HepG2 (cell line): ENCODE data around the gene UNC5CL. TPM values are rescaled to one million over a fixed set of nuclear protein-coding genes. Genes with fewer than 3 reads are reported as not detected.

Experiments
- BHLHE40 ChIP-seq: IDR thresholded peaks from 2 replicates; pipeline ENCODE4 v1.6.1; 2011; ENCODE audit warnings: low read length, improper control_type of control experiment
- CC2D1A ChIP-seq: sonication (generic); formaldehyde crosslinking; IDR thresholded peaks from 2 replicates; pipeline ENCODE4 v1.8.1; 2023; ENCODE audit warnings: mild to moderate bottlenecking, missing genetic modification reagents
- DZIP1 ChIP-seq: sonication (generic); formaldehyde crosslinking; IDR thresholded peaks from 2 replicates; pipeline ENCODE4 v1.5.0; 2020; ENCODE audit warnings: mild to moderate bottlenecking, missing genetic modification reagents
- HNF1B ChIP-seq: sonication (generic); formaldehyde crosslinking; IDR thresholded peaks from 2 replicates; pipeline ENCODE4 v1.5.1; 2020; ENCODE audit warnings: mild to moderate bottlenecking, moderate library complexity, missing genetic modification reagents
- HNRNPLL ChIP-seq: fragments of 200-400 bp; formaldehyde crosslinking; IDR thresholded peaks from 2 replicates; pipeline ENCODE4 v1.6.1; 2017; ENCODE audit warnings: mild to moderate bottlenecking, low read depth, low read length; ENCODE audit not compliant: poor library complexity, severe bottlenecking
- MAX ChIP-seq: IDR thresholded peaks from 2 replicates; pipeline ENCODE4 v1.6.1; 2012; ENCODE audit warnings: inconsistent platforms
- NKX3-1 ChIP-seq: sonication (generic); formaldehyde crosslinking; IDR thresholded peaks from 2 replicates; pipeline ENCODE4 v1.5.0; 2020; ENCODE audit warnings: missing genetic modification reagents
- PAF1 ChIP-seq: IDR thresholded peaks from 2 replicates; pipeline ENCODE4 v1.6.1; 2016; ENCODE audit warnings: missing genetic modification reagents, missing compliant biosample characterization
- SAFB2 ChIP-seq: sonication (generic); formaldehyde crosslinking; IDR thresholded peaks from 2 replicates; pipeline ENCODE4 v1.5.1; 2020; ENCODE audit warnings: missing genetic modification reagents, low read depth, mild to moderate bottlenecking, borderline replicate concordance
- SIN3A ChIP-seq: IDR thresholded peaks from 2 replicates; pipeline ENCODE4 v1.6.1; 2011; ENCODE audit warnings: low read depth, mild to moderate bottlenecking, control low read depth, low read length, borderline replicate concordance
- SOX13 ChIP-seq, 3 experiments: fragments of 450-650 bp in 1 of 3; sonication (generic) in 1 of 3; formaldehyde crosslinking in 1 of 3; IDR thresholded peaks in 2 of 3; conservative IDR thresholded peaks in 1 of 3; 2 replicates each; pipeline versions ENCODE4 v1.5.0 to v1.6.1; 2016 to 2020; ENCODE audit warnings: antibody characterized with exemption in 1 of 3, mild to moderate bottlenecking in 1 of 3, missing compliant biosample characterization in 1 of 3, missing genetic modification reagents in 1 of 3, moderate library complexity in 1 of 3
- STAT5B ChIP-seq: sonication (generic); formaldehyde crosslinking; IDR thresholded peaks from 2 replicates; pipeline ENCODE4 v1.4.0; 2020; ENCODE audit warnings: missing genetic modification reagents
- TCF12 ChIP-seq, 2 experiments: fragments of 450-650 bp in 1 of 2; sonication (generic) in 1 of 2; formaldehyde crosslinking in 1 of 2; IDR thresholded peaks; 2 replicates each; pipeline versions ENCODE4 v1.6.1 to v1.8.0; 2017 to 2022; ENCODE audit warnings: antibody characterized with exemption in 1 of 2, mild to moderate bottlenecking in 1 of 2, missing genetic modification reagents in 1 of 2, moderate library complexity in 1 of 2
- TIGD3 ChIP-seq: sonication (generic); formaldehyde crosslinking; IDR thresholded peaks from 2 replicates; pipeline ENCODE4 v1.5.1; 2020; ENCODE audit warnings: mild to moderate bottlenecking, missing genetic modification reagents, borderline replicate concordance
- TP53 ChIP-seq: sonication (generic); formaldehyde crosslinking; conservative IDR thresholded peaks from 2 replicates; pipeline ENCODE4 v1.4.0; 2020; ENCODE audit warnings: missing genetic modification reagents
- ZBTB1 ChIP-seq: sonication (generic); formaldehyde crosslinking; IDR thresholded peaks from 2 replicates; pipeline ENCODE4 v1.4.0; 2020; ENCODE audit warnings: missing genetic modification reagents, borderline replicate concordance
- ZMYM4 ChIP-seq: sonication (generic); formaldehyde crosslinking; IDR thresholded peaks from 2 replicates; pipeline ENCODE4 v1.8.1; 2023; ENCODE audit warnings: mild to moderate bottlenecking, missing genetic modification reagents
- ZNF263 ChIP-seq: sonication (generic); formaldehyde crosslinking; IDR thresholded peaks from 2 replicates; pipeline ENCODE4 v1.4.0; 2020; ENCODE audit warnings: missing genetic modification reagents
- ZNF3 ChIP-seq: IDR thresholded peaks from 2 replicates; pipeline ENCODE4 v1.7.0; 2017; ENCODE audit warnings: inconsistent platforms
- ZNF577 ChIP-seq: sonication (generic); formaldehyde crosslinking; IDR thresholded peaks from 2 replicates; pipeline ENCODE4 v1.4.0; 2020; ENCODE audit warnings: mild to moderate bottlenecking, low read depth, missing genetic modification reagents, borderline replicate concordance
- ZNF691 ChIP-seq: sonication (generic); formaldehyde crosslinking; IDR thresholded peaks from 2 replicates; pipeline ENCODE4 v1.4.0; 2020; ENCODE audit warnings: missing genetic modification reagents, low read depth, mild to moderate bottlenecking, borderline replicate concordance
- ZNF704 ChIP-seq: sonication (generic); formaldehyde crosslinking; IDR thresholded peaks from 2 replicates; pipeline ENCODE4 v1.8.1; 2023; ENCODE audit warnings: mild to moderate bottlenecking, inconsistent platforms, moderate library complexity, missing genetic modification reagents, borderline replicate concordance
- ZNF776 ChIP-seq: sonication (generic); formaldehyde crosslinking; IDR thresholded peaks from 2 replicates; pipeline ENCODE4 v1.4.0; 2020; ENCODE audit warnings: mild to moderate bottlenecking, missing genetic modification reagents
- polyA plus RNA-seq, 8 experiments: library from polyadenylated mRNA; depleted of rRNA in 3 of 8; stranded (reverse) in 7 of 8; unstranded in 1 of 8; fragments of >200 nt; fragmentation: Illumina TruSeq in 4 of 8; extraction: Trizol in 4 of 8; gene quantifications; 2 replicates each; pipeline versions ENCODE4 v1.2.1 to v1.2.3, GENCODE V29; 2011 to 2016; ENCODE audit warnings: low read depth in 4 of 8, missing spikeins in 1 of 8, mixed read lengths in 1 of 8; ENCODE audit not compliant: insufficient read depth in 1 of 8
- total RNA-seq, 5 experiments: library from RNA; depleted of rRNA; stranded (reverse); fragments of >200 nt; fragmentation: Illumina TruSeq; extraction: Trizol; gene quantifications; 2 replicates each; pipeline ENCODE4 v1.2.3, GENCODE V29; 2016; ENCODE audit warnings: low read depth in 1 of 5

Gene UNC5CL
- total and polyA plus RNA-seq, 2 of the 13 experiments (the other 11 are each of a cell fraction or from before 2014, with no cell fraction given) = 2.4 to 2.5 TPM

GRCh38 chr6:41011673-41012072 is 27.3 kb downstream of the UNC5CL start (continued):
- TF ChIP-seq HNF1B (CRISPR knock-in tag) (peak; percentile 25; the same call in 1 of the 2 replicates), ZBTB1 (CRISPR knock-in tag) (no peak), SAFB2 (CRISPR knock-in tag) (no peak), TIGD3 (CRISPR knock-in tag) (no peak), SOX13 (IDR thresholded peaks at IDR 0.05) (no peak), SOX13 (CRISPR knock-in tag; conservative IDR thresholded peaks at IDR 0.05 in 1 of 2, IDR thresholded peaks at IDR 0.05 in 1 of 2) (peak in 1 of 2 experiments; percentile 70; a peak in 2 of 4 replicates), NKX3-1 (CRISPR knock-in tag) (no peak), CC2D1A (CRISPR knock-in tag) (no peak), ZNF776 (CRISPR knock-in tag) (no peak), MAX (no peak), BHLHE40 (no peak), PAF1 (CRISPR knock-in tag) (no peak), STAT5B (CRISPR knock-in tag) (no peak), DZIP1 (CRISPR knock-in tag) (no peak), ZNF263 (no peak), ZNF577 (CRISPR knock-in tag) (no peak), ZMYM4 (CRISPR knock-in tag) (no peak), SIN3A (no peak), HNRNPLL (no peak), ZNF3 (CRISPR knock-in tag) (no peak), ZNF704 (no peak), TP53 (CRISPR knock-in tag) (no peak), TCF12 (IDR thresholded peaks at IDR 0.05) (no peak), TCF12 (CRISPR knock-in tag; IDR thresholded peaks at IDR 0.05) (no peak), ZNF691 (CRISPR knock-in tag) (no peak)
